Keratinocyte (primary cell): Measurements from ENCODE around the gene TNRC6A.

Experiments
- CTCF ChIP-seq, 3 experiments: IDR thresholded peaks in 1 of 3; conservative IDR thresholded peaks in 1 of 3; optimal IDR thresholded peaks in 1 of 3; 2 replicates in 2 of 3; 3 replicates in 1 of 3; pipeline versions ENCODE3 to v1.5.1; 2011; ENCODE audit warnings: low read length in 3 of 3, mild to moderate bottlenecking in 3 of 3, moderate library complexity in 2 of 3, control low read depth in 1 of 3, inconsistent platforms in 1 of 3; ENCODE audit not compliant: insufficient read depth in 2 of 3; ENCODE audit errors: extremely low read depth in 1 of 3
- EZH2 ChIP-seq: IDR thresholded peaks from one replicate; pipeline ENCODE4 v1.6.1; 2012; ENCODE audit warnings: inconsistent platforms, mild to moderate bottlenecking, low read length, moderate library complexity

DNA sequence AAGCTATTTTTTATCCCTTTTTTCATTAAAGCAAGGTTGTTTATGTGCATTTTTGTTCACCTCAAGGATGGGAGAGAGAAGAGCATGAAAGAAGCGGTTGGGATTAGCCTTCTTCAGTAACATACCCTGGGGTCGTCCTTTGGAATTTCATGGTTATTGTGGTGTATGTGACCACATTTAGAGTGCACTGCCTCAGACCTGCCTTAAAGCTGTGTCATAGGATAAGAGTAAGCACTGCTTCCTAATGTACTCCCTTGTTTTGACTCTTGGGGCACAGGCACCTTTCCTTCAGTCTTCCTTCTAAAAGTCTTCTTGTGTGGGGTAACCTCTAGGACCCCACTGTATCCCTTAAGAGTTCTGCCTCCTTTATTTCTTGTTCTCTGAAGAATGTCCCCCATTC is 28.9 kb downstream of the TNRC6A start:
- TF ChIP-seq CTCF (optimal IDR thresholded peaks at IDR 0.05 in 1 of 3, IDR thresholded peaks at IDR 0.05 in 1 of 3, conservative IDR thresholded peaks at IDR 0.05 in 1 of 3; ENCODE audit: extremely low read depth in 1 of 3, insufficient read depth in 2 of 3, low read length in 3 of 3): no peak
- TF ChIP-seq EZH2: no peak
